CMK (cell line): ENCODE data around the gene NOX5.

ENCODE experiments used
- DNase-seq: peaks from one replicate; pipeline ENCODE4 v3.0.0-alpha.2; 2010; ENCODE audit warnings: low read depth

NOX5 gene

DNA sequence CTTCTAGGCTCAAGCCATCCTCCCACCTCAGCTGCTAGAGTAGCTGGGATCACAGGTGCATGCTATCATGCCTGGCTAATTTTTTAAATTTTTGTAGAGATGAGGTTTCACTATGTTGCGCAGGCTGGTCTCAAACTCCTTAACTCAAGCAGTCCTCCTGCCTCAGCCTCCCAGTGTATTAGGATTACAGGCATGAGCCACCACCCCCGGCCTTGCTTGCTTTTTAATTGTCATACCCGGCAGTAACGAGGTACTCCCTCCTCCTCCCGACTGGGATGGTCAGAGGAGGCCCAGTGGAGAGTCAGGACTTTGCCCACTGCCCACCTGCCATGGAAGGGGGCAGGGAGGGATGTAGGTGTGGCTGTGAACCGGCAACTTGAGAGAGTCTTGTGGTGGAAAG is 4.5 kb downstream of the NOX5 start:
- DNase-seq, result no peak

DNA sequence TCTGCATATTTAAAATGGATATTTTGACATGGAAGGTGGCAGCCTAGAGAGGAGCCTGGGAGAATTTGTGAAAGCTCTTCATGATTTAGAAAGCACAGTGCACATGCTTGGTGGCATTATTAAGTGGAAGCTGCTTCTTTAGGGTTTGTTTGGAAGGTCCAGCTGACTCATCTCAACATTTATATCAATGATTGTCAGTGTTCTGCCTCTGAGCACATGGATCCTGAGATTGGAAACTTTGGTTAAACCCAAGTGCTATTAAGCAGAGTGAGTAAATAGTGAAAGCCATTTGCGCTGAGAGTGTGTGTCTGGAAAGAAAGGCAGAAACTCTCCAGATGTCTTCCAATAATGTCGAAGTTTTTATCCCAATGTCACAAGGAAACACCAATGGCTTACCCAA is 7.4 kb downstream of the NOX5 start:
- no peak for DNase-seq

DNA sequence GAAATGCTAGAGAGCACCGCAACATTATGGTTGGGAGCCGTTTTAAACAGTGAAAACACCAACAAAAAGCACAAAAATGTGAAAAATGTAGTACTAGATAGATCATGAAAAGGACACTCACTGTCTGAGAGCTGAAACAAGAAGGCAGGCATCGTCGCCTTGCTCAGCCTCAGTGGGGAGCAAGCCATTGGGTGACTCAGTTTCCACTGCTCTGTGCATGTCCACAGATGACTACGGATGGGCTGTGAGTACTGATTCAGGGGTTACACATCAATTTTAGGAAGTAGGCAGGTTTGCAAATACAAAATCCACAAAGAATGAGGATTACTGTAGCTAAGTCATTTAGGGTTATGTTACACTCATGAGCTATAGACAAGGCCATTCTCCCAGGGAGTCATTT is 10.8 kb downstream of the NOX5 start:
- DNase-seq, result no peak

DNA sequence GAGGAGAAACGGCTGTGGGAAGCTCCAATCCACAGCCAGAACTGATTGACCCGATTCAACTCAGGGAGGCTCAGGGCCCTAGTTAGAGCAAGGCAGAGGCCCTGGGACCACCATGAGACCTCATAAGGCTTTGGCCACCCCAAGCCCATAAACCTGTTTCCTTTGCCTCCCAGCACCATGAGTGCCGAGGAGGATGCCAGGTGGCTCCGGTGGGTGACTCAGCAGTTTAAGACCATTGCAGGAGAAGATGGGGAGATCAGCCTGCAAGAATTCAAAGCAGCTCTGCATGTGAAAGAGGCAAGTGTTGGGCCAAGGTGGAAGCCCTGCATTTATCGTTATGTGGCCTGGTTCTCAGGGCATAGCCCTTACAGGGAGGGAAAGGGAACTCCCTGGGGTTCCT is 11.9 kb downstream of the NOX5 start:
- no peak for DNase-seq

DNA sequence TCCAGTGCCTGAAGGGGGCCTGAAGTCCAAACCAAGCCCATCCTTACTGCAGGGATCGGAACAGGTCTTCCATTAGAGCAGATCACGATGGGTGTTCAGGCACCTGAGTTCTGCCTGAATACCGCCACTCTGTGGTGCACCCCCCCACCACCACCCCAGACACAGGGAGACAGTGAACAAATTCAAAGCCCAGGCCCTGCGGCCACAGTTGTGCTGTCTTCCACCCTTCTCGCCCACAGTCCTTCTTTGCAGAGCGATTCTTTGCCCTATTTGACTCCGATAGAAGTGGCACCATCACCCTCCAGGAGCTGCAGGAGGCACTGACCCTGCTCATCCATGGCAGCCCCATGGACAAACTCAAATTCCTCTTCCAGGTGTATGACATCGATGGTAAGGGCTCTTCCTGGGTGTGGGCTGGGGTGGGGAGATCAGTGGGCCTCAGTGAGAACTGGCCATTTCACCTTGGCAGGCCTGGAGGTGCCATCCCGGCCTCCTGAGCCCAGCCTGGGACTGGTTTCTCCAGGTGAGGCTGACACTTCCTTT is 13.6 kb downstream of the NOX5 start:
- DNase-seq, result no peak

DNA sequence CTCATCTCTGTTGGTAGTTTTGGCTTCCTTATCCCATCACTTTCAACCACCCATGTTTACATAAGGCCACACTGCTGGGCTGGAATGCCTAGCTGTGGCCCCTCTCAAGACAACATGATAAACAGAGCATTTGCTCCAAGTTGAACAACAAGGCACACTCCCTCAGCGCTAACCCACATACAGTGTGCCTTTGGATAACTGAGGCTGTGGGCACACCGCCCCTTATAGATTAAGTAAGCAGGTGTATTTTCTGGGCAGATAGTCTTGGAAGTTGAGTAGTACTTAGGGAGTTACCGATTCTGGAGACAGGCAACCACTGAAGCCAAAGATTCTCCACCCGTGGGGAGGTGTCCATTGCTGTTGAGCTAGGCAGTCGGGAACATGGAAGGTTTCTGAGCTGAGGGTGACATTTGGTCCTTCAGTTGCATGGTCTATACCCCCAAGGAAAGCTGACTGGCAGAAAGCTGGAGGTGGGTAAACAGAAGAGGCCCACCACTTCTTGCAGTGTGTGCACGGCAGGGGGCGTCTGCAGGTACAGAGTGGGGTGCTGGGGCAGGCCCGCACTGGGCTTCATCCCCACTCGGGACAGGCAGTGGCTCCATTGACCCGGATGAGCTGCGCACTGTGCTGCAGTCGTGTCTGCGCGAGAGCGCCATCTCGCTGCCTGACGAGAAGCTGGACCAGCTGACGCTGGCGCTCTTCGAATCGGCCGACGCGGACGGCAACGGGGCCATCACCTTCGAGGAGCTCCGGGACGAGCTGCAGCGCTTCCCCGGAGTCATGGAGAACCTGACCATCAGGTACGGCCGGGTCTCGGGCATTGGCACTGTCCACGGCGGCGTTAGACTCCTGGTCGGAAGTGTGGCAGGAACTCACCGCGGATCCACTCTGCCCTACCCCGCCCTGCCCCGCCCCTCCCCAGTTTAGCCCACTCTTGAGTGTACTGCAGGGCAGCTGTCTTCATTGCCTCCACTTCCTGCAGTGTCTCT is 16.8 kb downstream of the NOX5 start:
- DNase-seq, result no peak

DNA sequence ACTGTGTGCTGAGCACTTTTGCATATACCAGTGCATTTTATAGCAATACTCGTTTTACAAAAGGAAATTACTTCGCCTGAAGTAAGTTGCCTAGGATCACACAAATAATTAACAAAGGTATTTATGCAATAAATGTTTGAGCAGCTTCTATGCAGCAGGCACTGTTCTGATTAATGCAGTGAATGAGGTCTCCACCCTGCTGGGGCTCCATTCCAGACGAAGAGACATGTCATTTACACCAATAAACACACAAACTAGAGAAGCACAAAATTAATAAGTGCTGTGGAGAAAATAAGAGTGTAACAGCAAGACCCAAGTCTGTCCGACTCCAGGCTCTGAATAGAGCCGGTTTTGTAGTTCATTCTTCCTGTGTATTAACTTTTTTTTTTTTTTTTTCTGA is 17.5 kb downstream of the NOX5 start:
- no peak for DNase-seq

DNA sequence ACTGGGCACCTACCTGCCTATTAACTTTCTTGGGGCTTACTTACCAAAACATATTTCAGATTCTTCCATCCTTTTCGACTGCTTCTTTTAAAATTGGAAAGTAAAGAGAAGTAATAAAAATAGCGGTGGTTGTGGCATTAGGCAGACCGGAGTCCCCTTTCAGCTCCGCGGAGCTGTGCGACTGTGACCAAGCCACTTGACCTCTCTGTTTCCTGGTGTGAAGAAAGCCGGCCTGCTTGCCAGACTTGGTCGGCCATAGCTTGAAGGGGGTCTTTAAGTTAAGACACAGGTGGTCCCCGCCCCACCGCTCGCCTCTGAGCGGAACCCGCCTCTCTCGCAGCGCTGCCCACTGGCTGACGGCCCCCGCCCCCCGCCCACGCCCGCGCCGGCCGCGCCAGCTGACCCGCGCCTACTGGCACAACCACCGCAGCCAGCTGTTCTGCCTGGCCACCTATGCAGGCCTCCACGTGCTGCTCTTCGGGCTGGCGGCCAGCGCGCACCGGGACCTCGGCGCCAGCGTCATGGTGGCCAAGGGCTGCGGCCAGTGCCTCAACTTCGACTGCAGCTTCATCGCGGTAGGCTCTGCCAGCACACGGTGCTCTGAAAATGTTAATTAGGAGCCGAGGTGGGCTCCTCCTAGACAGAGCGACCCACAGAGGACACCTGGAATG is 18.3 kb downstream of the NOX5 start:
- no peak for DNase-seq

DNA sequence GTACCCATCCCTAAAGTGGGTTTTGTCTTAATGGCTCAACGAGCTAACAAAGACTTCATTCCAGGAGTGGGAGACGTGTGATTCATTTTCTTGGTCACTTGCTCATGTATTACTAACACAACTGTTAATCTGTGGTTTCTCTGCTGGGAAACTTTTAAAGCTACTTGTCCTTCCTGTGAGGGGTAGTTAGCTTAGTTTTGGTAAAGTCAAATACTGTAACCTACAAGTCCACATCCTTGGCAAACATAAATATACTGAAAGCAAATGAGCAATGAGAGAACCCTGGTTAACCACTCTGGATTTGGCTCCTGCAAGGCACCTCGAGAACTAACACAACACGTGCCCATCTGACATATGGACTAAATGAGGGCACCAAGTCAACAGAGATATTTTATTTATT is 19.9 kb downstream of the NOX5 start:
- DNase-seq, result no peak

DNA sequence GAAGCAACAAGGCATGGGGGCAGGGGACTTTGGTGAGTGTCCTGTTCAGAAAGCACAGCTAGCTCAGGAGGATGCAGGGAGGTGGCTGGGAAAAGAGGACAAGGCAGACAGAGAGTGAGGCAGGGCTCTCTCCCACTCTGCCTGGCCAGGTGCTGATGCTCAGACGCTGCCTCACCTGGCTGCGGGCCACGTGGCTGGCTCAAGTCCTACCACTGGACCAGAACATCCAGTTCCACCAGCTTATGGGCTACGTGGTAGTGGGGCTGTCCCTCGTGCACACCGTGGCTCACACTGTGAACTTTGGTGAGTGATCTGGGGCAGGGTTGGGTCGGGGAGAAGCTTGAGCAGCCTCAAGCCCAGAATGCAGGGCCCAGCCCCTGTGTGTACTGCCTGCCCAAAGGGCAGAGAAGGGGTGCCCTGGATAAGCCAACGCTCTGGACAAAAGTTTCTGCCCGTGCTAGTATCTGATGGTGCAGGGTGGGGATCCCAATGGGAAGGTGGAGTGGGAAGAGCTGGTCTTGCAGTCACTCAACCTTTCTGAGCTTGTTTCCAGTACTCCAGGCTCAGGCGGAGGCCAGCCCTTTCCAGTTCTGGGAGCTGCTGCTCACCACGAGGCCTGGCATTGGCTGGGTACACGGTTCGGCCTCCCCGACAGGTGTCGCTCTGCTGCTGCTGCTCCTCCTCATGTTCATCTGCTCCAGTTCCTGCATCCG is 20.9 kb downstream of the NOX5 start:
- no peak for DNase-seq

DNA sequence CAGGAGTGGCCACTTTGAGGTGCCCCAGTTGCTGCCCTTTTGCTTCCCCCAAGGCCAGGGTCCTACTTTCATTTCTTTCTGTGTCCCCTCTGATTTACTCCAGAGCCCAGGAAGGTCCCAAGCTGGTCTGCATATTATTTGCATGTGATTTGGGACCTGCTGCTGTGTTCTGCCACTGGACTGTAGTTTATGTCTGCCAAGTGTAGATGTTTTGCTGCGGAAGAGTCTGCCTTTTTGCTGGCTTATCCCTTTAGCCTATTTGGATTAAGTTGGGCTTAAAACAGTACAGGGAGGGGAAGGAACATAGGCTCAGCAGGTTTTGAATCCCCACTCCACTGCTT is 21.4 kb downstream of the NOX5 start:
- DNase-seq, result no peak

DNA sequence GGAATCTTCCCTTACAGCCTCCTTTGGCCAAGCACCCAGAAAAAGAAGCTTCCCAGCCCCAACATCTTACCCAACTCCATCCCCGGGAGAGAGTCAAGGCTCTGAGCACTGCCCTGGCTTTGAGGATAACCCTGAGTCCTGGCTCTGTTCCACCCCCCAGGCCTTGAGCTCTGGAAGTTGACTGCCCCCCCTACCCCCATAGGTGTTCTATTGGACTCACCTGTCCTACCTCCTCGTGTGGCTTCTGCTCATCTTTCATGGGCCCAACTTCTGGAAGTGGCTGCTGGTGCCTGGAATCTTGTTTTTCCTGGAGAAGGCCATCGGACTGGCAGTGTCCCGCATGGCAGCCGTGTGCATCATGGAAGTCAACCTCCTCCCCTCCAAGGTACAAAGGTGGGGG is 22.3 kb downstream of the NOX5 start:
- no peak for DNase-seq

DNA sequence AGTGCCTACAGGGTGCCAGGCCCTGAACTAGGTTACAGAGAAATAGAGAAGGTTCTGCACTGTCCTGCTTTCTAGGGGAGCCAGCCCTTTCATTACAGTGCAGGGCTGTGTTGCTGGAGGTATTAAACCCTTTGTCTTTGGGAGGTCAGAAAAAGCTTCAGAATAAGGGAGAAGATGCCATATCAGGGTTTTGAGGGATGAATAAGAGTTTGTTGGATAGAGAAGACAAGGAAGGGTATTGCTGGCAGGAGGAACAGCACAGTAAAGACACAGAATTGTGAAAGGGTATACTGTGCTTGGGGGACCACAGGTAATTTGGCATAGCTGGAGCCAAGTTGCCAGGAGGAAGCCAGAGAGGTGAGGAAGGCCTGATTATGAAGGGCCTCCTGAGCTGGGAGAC is 23.0 kb downstream of the NOX5 start:
- DNase-seq, result no peak

DNA sequence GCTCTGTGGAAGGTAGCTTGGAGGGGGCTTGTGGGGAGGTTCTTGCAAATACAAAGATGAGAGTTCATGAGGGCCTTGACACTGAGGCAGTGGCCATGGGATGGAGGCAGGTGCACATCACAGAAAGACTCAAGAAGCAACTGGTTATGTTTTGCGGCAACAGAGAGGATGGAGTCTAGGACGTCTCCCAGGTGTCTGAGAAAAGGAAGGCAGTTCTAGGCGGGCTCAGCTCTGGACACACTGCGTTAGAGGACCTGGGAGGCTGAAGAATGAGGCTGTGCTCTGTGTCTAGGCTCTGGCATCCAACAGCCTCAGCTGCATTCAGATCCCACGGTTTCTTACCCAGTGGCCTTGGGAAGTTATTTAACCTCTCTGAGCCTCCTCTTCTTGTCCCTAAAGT is 23.5 kb downstream of the NOX5 start:
- DNase-seq, result no peak

DNA sequence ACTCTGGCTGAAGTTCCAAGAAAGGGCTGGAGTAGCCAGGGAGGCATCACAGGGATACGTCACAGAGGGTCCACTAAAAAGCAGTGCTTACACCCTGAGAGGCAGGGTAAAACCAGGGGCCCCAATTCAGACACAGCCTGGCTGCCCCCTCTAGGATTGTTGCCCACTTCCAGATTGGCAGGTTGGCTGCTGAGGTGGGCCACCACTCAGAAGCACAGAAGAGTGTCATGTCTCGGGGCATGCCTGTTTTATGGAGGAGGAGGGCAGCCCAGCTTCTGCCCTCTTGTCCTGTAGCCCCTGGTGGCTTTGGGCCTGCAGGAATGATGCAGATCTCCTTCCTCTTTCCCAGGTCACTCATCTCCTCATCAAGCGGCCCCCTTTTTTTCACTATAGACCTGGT is 24.0 kb downstream of the NOX5 start:
- DNase-seq, result no peak

DNA sequence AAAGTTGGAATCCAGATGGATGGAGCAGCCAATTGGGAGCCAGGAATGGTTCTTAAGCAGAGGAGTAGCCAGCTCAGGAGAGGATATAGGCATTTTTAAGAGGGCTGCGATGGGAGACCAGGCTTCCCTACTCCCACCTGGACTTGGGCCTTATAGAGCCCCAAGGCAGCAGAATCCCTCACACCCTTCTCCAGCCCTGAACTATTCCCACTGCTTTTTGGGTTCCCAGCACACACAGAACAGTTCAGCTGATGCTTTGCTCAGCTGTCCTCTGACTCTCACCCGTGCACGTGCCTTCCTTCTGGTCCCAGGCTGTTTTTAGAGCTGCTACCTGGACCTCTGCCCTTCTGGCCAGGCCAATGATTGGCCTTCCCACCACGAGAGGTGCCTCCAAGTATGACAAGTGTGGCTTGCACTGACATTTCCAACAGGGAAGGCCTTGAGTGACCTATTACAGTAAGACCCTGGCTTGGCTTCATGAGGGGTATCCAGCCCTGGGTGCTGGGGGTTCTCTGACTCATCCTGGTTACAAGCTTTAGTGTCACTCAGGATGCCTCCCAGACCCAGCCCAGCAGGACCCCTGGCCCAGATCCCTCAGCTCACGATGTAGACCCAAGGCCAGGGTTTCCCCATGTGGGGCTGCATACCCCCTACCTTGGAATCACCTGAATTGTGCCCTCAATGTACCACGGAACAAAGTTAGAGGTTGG is 25.2 kb downstream of the NOX5 start:
- DNase-seq, result no peak

DNA sequence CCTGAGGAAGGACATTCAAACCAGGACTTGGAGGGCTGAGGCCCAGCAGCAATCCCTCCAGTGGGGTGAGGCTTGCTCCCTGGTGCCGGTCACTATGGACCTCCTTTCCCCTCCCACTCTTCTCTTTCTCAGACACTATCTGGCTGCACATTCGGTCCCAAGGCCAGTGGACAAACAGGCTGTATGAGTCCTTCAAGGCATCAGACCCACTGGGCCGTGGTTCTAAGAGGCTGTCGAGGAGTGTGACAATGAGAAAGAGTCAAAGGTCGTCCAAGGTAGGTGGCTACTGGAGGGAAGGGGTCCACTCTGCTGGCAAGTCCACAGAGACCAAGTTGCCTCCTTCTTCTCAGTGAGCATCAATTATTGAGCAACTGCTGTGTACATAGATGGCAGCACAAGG is 28.0 kb downstream of the NOX5 start:
- DNase-seq, result no peak

DNA sequence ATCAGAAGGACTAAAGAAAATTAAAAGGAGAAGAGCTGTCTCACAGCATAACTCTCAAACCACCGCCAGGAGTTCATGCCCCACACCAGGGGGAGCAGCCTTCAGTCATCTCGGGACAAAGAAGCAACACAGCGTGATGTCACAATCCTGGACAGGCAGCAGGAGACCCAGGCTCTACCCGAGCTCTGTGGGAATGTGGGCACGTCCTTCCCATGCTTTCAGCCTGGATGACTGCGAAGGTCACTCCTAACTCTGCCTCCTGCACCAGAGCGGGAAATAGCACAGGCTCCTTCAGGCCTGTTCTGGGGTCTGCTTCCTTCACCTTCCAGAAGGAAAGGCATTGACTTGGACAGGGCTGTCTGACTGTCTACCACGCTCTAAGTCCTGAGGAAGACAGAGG is 31.3 kb downstream of the NOX5 start:
- DNase-seq, result no peak

DNA sequence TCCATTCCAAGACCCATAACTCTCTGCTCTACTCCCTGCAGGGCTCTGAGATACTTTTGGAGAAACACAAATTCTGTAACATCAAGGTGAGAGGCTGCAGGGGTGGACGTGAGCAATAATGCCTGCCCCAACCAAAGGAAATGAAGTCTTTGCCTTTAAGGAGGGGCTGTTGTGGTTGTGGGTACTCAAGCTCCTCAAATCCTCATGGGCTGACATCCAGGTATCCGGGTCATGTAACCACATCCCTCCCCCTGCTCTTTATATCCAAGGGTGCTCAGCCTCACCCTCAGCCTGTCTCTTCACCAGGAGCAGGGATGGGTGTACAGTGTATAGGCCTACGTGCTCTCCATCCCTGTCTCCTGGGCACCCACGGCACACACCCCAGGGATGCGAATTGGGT is 32.3 kb downstream of the NOX5 start:
- DNase-seq, result no peak

DNA sequence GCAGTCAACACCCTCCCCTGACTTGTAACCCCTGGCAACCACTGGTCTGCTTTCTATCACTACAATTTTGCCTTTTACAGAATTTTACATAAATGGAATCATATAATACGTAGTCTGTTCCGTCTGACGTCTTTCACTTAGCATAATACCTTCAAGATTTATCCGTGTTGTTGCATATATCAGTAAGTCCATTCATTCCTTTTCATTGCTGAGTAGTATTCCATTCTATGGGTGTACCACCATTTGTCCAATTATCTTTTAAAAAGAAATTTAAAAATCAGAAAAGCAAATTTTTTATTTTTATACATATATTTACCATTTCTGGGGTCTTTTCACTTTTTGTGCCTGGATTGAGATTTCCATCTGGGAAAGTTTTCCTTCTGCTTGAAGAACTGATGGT is 35.5 kb downstream of the NOX5 start:
- DNase-seq, result no peak

DNA sequence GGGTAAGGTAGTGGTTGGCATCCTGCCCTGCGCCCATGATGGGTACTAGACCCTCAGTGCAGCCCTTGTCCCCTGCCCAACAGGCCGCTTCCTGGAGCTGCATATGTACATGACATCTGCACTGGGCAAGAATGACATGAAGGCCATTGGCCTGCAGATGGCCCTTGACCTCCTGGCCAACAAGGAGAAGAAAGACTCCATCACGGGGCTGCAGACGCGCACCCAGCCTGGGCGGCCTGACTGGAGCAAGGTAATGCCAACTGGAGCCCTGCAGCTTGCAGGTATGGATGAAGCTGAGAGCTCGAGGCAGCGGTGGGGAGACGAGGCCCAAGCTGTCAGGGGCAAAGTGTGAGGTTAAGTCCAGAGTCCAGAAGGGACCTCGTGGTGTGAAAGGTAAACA is 40.8 kb downstream of the NOX5 start:
- no peak for DNase-seq

DNA sequence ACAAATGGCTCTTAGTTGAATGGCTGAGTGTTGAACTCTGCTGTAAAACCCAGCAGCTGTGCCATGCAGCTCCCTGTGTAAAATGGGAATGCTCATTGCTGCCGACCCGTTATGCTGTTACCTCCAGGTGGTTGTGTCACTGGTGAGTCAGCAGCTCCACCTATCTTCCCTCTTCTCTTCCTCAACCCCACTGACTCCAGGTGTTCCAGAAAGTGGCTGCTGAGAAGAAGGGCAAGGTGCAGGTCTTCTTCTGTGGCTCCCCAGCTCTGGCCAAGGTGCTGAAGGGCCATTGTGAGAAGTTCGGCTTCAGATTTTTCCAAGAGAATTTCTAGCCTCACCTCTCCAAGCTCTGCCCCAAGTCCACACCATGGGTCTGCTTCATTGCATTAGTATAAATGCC is 41.9 kb downstream of the NOX5 start:
- DNase-seq, result no peak
